GM21423 (cell line): ENCODE data around the gene RPS19BP1.

Experiments used
- ATAC-seq: cut with Tn5 transposase; IDR thresholded peaks from one replicate; pipeline ENCODE4 v1.9.1; 2021; ENCODE audit warnings: mild to moderate bottlenecking, moderate library complexity; ENCODE audit not compliant: unreplicated experiment

The RPS19BP1 gene

GRCh38 chr22:39559456-39560105 is 27.0 kb upstream of the RPS19BP1 start:
- ATAC-seq: no peak

- ATAC-seq: no peak
Observed at GRCh38 chr22:39558950-39559349, 26.4 kb upstream of the RPS19BP1 start.

GRCh38 chr22:39558254-39558727 is 25.7 kb upstream of the RPS19BP1 start:
- no peak for ATAC-seq

- ATAC-seq: no peak
Observed at GRCh38 chr22:39556970-39557841, 24.7 kb upstream of the RPS19BP1 start.

GRCh38 chr22:39554151-39554550 is 21.6 kb upstream of the RPS19BP1 start:
- ATAC-seq: no peak

- ATAC-seq: no peak
Observed at GRCh38 chr22:39553429-39553828, 20.9 kb upstream of the RPS19BP1 start.

- ATAC-seq: no peak
Observed at GRCh38 chr22:39547587-39547947, 15.0 kb upstream of the RPS19BP1 start.

- no peak for ATAC-seq
Observed at GRCh38 chr22:39546889-39547586, 14.5 kb upstream of the RPS19BP1 start.

GRCh38 chr22:39545386-39546365 is 13.1 kb upstream of the RPS19BP1 start:
- ATAC-seq: no peak

GRCh38 chr22:39543095-39543494 is 10.5 kb upstream of the RPS19BP1 start:
- ATAC-seq: no peak

GRCh38 chr22:39537975-39538374 is 5.4 kb upstream of the RPS19BP1 start:
- ATAC-seq: no peak

- no peak for ATAC-seq
Observed at GRCh38 chr22:39536711-39537110, 4.2 kb upstream of the RPS19BP1 start.

- no peak for ATAC-seq
Observed at GRCh38 chr22:39535831-39536449, 3.4 kb upstream of the RPS19BP1 start.

- no peak for ATAC-seq
Observed at GRCh38 chr22:39535357-39535725, 2.8 kb upstream of the RPS19BP1 start.

- no peak for ATAC-seq
Observed at GRCh38 chr22:39534591-39535356, 2.2 kb upstream of the RPS19BP1 start.

GRCh38 chr22:39534092-39534506 is 1.6 kb upstream of the RPS19BP1 start:
- no peak for ATAC-seq

- no peak for ATAC-seq
Observed at GRCh38 chr22:39530692-39531331, 1.7 kb downstream of the RPS19BP1 start.

- ATAC-seq: no peak
Observed at GRCh38 chr22:39530116-39530515, 2.4 kb downstream of the RPS19BP1 start.

- no peak for ATAC-seq
Observed at GRCh38 chr22:39529487-39529851, 3.1 kb downstream of the RPS19BP1 start.
